CD4-positive, alpha-beta T cell treated with Interleukin-10 for 1 hour (primary cell): Measurements from ENCODE around the gene CIP2A.
"Not testable (repeated sequence)": the region's sequence is repeated elsewhere in the genome, so short reads cannot be mapped to it uniquely, and the experiment has no call there.

Source experiments
- DNase-seq: peaks from one replicate; pipeline ENCODE4 v3.0.0-alpha.2; 2020

The CIP2A gene

DNA sequence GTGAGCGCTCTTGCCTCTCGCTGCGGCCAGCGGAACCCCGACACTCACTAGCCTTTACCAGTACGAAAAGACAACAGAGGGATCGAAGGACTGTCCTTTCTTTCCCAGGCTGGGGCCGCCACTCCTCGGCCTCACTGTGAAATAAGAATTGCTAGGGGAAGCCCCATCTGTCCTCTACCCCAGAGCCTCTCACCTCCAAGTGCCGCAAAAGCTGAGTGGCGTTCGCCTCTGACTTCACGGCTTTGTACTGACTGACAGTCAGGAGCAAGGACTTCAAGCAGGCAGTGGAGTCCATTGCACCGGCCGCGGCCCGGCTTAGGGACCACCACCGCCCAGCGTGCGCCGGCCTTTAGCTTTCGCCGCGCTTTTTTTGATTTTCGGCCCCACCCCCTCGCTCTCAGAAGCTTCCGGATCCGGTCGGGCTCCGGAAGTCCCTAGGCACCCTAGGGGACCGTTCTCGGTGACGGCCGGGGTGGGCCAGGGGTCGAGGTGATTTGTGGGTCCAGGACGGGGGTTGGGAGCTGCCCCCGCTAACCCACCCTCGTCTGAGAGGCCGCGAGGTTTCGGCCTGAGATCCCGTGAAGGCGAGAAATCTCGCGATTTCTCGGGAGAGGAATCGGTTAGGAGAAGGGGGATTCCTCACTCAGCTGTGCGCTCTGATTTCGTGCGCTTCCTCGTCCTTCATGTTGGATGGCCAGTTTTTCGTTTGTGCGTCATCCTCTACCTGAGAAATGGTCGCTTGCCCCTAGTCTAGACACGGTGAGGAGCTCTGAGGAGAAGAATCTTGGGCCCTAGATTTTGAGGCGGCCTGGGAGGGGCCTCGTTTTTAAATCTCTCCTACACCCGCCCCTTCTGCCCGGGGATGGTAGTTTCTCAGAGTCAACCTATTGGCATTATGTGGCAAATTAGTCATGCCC is at the start of gene CIP2A, which contains the start of gene DZIP3:
Gene CIP2A (minus strand): TSS at position 358 of the 917 bp plus-strand sequence. CDS start 63 bp downstream, at position 295.
Gene DZIP3 (plus strand): TSS at position 642 of the 917 bp plus-strand sequence. CDS start 15,685 bp downstream, outside the sequence.
- peak; percentile 88 for DNase-seq

GRCh38 chr3:108629974-108630373 is 40.7 kb upstream of the CIP2A start:
- no peak for DNase-seq

DNA sequence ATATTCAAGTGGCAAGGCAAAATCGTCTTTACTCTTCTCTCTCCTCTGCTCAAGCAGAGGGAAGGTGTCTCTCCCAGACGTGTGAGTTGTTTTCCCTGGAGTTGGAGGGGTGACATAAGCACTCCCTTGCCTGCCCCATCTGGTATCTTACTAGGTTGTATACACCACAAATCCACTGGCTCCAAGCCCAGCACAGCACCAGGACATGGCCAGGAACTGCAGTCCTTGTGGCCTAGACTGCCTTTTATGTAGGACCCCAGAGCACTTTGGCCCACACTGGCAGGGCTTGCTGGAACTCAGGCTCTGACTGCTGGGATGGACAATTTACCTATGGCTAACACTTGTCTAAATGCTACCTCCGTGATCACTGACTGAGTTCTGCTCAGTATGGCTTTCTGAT is 34.3 kb upstream of the CIP2A start:
- no peak for DNase-seq

DNA sequence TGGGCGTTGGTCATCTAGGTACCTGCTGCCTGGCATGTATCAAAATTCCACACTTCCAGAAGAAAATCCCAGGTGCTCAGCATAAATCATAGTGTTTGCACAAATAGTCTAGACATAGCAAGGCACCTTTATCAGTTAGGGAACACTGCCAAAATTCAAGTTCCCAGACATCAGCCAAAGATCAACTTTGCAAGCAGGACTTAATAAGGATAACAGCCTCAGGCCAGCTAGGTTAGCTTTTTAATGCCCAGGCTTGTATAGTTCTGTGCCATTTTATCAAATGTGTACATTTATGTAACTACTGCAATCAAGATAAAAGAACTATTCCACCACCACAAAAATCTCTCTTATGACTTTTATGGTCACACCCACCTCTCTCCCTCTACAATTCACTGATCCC is 31.0 kb upstream of the CIP2A start:
- no peak for DNase-seq

DNA sequence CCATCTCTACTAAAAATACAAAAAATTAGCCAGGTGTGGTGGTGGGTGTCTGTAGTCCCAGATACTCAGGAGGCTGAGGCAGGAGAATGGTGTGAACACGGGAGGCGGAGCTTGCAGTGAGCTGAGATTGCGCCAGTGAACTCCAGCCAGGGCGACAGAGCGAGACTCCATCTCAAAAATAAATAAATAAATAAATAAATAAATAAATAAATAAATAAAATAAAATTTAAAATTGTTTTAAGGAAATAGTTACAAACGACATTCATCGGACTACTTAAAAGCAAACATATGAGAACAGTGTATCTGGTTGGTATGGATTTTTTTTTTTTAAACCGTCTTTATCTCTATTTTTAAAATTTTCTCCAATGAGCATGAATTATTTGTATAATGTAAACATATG is 26.9 kb upstream of the CIP2A start:
- DNase-seq = not testable (repeated sequence)

DNA sequence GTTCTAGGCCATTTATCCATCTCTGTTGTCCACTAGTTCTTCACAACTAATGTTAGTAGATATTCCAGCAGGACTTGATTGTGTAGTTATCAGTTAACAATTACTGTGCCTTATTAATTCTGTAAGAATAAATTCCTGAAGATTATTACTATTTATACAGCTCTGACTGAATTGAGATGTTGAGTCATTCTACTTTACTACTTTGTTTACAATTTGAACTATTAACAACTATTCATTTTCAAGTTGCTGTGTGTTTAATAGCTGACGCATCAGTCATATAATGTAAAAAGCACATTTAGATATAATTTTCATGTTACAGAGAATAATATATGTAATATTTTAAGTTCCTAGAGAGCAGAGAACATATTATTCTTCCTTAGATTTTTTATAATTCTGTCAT is 21.4 kb upstream of the CIP2A start:
- no peak for DNase-seq

DNA sequence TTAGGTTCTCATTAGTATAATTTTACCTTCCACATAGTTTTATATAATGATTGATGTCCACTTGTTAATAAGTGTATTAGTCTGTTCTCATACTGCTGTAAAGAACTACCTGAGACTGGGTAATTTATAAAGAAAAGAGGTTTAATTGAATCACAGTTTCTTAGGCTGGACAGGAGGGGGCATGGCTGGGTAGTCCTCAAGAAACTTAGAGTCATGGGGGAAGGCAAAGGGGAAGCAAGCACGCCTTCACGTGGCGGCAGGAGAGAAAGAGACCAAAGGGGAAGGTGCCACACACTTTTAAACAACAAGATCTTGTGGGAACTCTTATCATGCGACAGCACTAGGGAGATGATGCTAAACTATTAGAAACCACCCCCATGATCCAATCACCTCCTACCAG is 19.5 kb upstream of the CIP2A start:
- no peak for DNase-seq

DNA sequence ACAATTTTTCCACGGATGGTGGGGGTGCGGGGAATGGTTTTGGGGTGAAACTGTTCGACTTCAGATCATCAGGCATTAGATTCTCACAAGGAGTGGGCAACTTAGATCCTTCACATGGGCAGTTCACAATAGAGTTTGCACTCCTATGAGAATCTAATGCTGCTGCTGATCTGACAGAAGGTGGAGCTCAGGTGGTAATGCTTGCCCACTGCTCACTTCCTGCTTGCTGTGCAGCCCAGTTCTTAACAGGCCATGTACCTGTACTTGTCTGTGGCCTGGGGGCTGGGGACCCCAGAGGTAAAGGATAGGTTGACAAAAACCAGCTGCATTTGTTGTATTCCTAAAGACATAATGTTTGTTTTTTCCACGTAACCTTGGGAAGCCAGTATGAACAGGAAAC is 16.3 kb upstream of the CIP2A start:
- peak; percentile 19 for DNase-seq

DNA sequence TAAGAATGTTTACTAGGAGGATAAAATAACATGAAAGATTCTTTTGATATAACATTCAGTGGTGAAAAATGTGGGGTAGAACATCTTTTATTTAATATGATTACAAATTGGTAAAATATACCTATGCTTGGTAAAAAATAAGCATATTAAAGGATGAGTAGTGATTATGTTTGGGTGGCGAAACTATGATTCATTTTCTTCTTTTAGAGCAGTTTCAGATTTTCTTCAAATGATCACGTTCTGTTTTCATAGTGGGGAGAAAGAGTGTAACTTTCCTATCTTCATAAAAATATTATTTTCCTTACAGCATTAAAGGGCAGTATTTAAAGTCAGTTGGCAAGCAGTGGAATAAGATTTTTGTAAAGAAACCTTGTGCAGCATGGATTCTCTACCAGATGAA is 15.8 kb upstream of the CIP2A start:
- DNase-seq = no peak

- DNase-seq = peak; percentile 68
These were observed 14.5 kb upstream of the CIP2A start for GRCh38 chr3:108603691-108604090.

DNA sequence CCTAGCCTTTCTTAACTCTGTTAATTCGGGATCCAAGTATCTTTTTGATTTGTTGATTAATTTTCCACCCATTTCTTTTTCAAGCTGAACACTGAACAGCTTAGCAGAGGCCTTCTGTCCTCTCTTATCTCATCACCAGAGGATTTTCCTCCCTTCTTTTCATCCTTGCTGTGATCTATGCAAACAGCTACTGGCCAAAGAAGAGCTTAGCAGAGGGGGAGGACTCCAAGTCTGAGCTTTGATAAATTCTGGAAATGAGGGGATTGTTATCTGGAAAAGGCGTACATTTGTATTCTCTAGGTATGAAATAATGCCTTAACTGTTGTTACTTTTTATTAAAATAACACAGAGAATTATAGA is 13.7 kb upstream of the CIP2A start:
- DNase-seq = no peak

- peak; percentile 66 for DNase-seq
These were observed 13.2 kb upstream of the CIP2A start for GRCh38 chr3:108602249-108602934.

- DNase-seq = no peak
These were observed 10.6 kb upstream of the CIP2A start for GRCh38 chr3:108599677-108600409.

DNA sequence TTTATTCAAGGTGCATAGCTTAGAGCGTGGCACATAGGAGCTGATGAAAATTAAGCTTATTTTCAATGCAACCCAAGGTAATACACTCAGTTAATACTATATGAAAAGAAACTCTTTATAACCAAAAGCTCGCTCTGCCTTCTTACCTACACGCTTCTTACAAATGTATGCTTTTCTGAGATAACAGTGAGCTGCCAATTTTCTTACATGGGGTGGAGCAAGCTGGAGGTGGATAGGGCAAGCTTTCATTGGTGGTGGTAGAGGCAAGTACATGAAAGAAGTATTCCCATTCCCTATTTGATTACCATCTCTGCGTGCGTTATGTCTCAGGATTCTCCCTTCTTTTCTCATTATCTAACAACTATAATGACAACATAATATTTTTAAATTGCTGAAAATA is 9.1 kb upstream of the CIP2A start:
- DNase-seq = no peak

- no peak for DNase-seq
These were observed 6.1 kb upstream of the CIP2A start for GRCh38 chr3:108595321-108595720.

DNA sequence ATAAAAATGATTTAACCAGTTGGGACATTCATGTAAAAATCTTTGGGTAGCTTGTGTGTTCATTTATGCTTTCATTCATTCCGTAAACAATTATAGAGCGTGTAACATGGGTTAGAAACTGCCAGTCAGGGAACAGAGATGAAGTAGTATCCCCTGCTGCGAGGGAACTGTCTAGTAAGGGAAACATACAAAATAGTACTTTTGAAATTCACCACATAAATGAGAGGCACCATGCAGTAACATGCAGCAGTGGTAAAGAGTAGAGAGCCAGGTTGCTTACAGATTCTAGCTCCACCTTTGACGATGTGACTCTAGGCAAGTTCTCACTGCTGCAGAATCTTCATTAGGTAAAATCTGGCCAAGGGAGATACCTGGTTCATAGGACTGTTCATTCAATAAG is 1.2 kb upstream of the CIP2A start:
- DNase-seq = peak; percentile 29

- no peak for DNase-seq
These were observed 723 bp upstream of the CIP2A start for GRCh38 chr3:108589998-108590323.

DNA sequence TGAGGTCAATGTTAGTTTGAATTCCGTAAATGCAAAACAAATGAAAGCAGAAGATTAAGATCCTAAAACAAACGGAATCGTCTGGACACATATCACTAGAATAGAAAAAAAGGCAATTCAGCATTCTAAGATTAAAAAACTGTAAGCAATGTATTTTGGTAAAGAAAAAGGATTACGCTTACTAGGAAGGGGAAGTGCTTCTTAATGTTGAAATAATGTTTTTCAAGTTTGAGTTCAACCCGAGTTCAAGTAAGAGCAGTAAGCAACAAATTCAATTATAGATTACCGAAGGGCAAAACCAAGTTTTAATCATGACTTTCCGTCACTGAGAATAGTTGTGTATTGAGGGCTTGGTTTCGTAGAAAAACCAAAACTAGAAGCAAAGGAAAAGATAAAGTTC is 637 bp downstream of the CIP2A start:
- no peak for DNase-seq

GRCh38 chr3:108578064-108578463 is 11.2 kb downstream of the CIP2A start:
- DNase-seq = no peak

- DNase-seq = no peak
These were observed 19.9 kb downstream of the CIP2A start for GRCh38 chr3:108569336-108569735.

GRCh38 chr3:108566599-108566998 is 22.6 kb downstream of the CIP2A start:
- DNase-seq = no peak

DNA sequence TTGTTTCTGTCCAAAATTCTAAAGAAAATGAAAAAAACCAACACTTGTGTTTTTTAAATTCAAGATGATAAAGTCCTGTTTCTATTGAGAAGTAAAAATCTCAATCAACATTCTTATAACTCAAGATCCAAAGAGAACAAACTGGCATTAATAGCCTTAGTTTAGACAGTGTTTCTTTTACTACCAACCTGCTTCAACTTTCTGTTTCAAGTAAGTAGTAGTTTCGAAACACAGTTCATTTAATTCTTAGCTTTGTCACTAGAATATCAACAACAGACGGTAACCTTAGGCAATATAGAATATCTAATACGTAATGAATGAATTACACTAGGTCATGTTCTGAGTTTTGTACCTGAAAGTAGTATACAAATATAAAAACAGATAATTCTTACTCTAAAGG is 23.7 kb downstream of the CIP2A start:
- DNase-seq = no peak

- no peak for DNase-seq
These were observed 24.7 kb downstream of the CIP2A start for GRCh38 chr3:108564564-108564963.

GRCh38 chr3:108562565-108562964 is 26.7 kb downstream of the CIP2A start:
- DNase-seq = no peak
